GM19043 (cell line): ENCODE results near the gene ZDHHC9.
"Not testable (repeated sequence)": the region's sequence is repeated elsewhere in the genome, so short reads cannot be mapped to it uniquely, and the experiment has no call there.

Experiments
- ATAC-seq: cut with Tn5 transposase; IDR thresholded peaks from one replicate; pipeline ENCODE4 v1.9.1; 2021; ENCODE audit warnings: low read depth; ENCODE audit not compliant: unreplicated experiment

ZDHHC9 gene

GRCh38 chrX:129843459-129844306 is at the start of gene ZDHHC9:
TSS of gene ZDHHC9 (minus strand) at chrX:129843886. CDS start at chrX:129841945, 1,941 bp downstream.
- peak; percentile 99 for ATAC-seq

GRCh38 chrX:129877401-129877800 is 33.7 kb upstream of the ZDHHC9 start:
- no peak for ATAC-seq

- no peak for ATAC-seq
Measured at GRCh38 chrX:129876771-129877305, 33.2 kb upstream of the ZDHHC9 start.

- ATAC-seq, result no peak
Measured at GRCh38 chrX:129875669-129876068, 32.0 kb upstream of the ZDHHC9 start.

GRCh38 chrX:129872524-129872923 is 28.8 kb upstream of the ZDHHC9 start:
- ATAC-seq, result no peak

- not testable (repeated sequence) for ATAC-seq
Measured at GRCh38 chrX:129866321-129866720, 22.6 kb upstream of the ZDHHC9 start.

- not testable (repeated sequence) for ATAC-seq
Measured at GRCh38 chrX:129859134-129859533, 15.4 kb upstream of the ZDHHC9 start.

GRCh38 chrX:129851825-129852224 is 8.1 kb upstream of the ZDHHC9 start:
- ATAC-seq, result not testable (repeated sequence)

- ATAC-seq, result no peak
Measured at GRCh38 chrX:129846716-129847115, 3.0 kb upstream of the ZDHHC9 start.

GRCh38 chrX:129845616-129846190 is 2.0 kb upstream of the ZDHHC9 start:
- no peak for ATAC-seq

GRCh38 chrX:129843209-129843458 is 552 bp downstream of the ZDHHC9 start:
- ATAC-seq, result no peak

GRCh38 chrX:129842510-129843208 is 1.0 kb downstream of the ZDHHC9 start:
- ATAC-seq, result no peak

GRCh38 chrX:129840344-129840743 is 3.3 kb downstream of the ZDHHC9 start:
- no peak for ATAC-seq

- ATAC-seq, result no peak
Measured at GRCh38 chrX:129836827-129837226, 6.9 kb downstream of the ZDHHC9 start.

- ATAC-seq, result no peak
Measured at GRCh38 chrX:129833153-129833990, 10.3 kb downstream of the ZDHHC9 start.

GRCh38 chrX:129831091-129831885 is 12.4 kb downstream of the ZDHHC9 start:
- no peak for ATAC-seq

- ATAC-seq, result no peak
Measured at GRCh38 chrX:129830494-129830893, 13.2 kb downstream of the ZDHHC9 start.

- no peak for ATAC-seq
Measured at GRCh38 chrX:129825746-129826505, 17.8 kb downstream of the ZDHHC9 start.

GRCh38 chrX:129824620-129825019 is 19.1 kb downstream of the ZDHHC9 start:
- no peak for ATAC-seq
